H1 (cell line): ENCODE data around the gene CUX1. TPM values are rescaled to one million over a fixed set of nuclear protein-coding genes. Genes with fewer than 3 reads are reported as not detected.

Experiments
- CTCF ChIA-PET: fragments of 300-600 bp; sonication (Branson Sonifier 250); formaldehyde crosslinking; loops from one replicate; lab custom pipeline; 2021; ENCODE audit not compliant: partially characterized antibody; lab: Charles Lee
- POLR2A ChIA-PET: fragments of 300-600 bp; sonication (Branson Sonifier 250); formaldehyde crosslinking; loops from one replicate; lab custom pipeline; 2021; ENCODE audit warnings: inconsistent platforms; ENCODE audit not compliant: partially characterized antibody; lab: Charles Lee
- DNase-seq, 2 experiments: peaks; one replicate each; pipeline versions ENCODE4 v3.0.0 to v3.0.0-alpha.2; 2010 to 2022; ENCODE audit warnings: low spot score in 2 of 2, low read depth in 1 of 2, mixed read lengths in 1 of 2
- FAIRE-seq: peaks from 2 replicates; lab custom pipeline; 2011; peaks lifted over from hg19 to GRCh38; lab: Jason Lieb, UNC
- H2AFZ ChIP-seq: 2 replicates; pipeline ENCODE4 v1.8.1; 2012; ENCODE audit warnings: low read length, inconsistent platforms
- H2AK5ac ChIP-seq: 2 replicates; pipeline ENCODE4 v1.6.1; 2013; ENCODE audit warnings: low read depth, low read length
- H2BK120ac ChIP-seq: replicated peaks from 2 replicates; pipeline ENCODE3; 2013; ENCODE audit warnings: low read depth, low read length, inconsistent platforms
- H2BK12ac ChIP-seq: 2 replicates; pipeline ENCODE4 v1.6.1; 2013; ENCODE audit warnings: low read depth, low read length
- H2BK15ac ChIP-seq: 2 replicates; pipeline ENCODE4 v1.6.1; 2013; ENCODE audit warnings: low read length
- H2BK20ac ChIP-seq: 2 replicates; pipeline ENCODE4 v1.6.1; 2013; ENCODE audit warnings: low read length
- H2BK5ac ChIP-seq: 2 replicates; pipeline ENCODE4 v1.6.1; 2013; ENCODE audit warnings: low read depth, low read length
- H3K14ac ChIP-seq: 2 replicates; pipeline ENCODE4 v1.6.1; 2013; ENCODE audit warnings: inconsistent platforms; ENCODE audit not compliant: insufficient read length
- H3K18ac ChIP-seq: 2 replicates; pipeline ENCODE4 v1.6.1; 2013; ENCODE audit warnings: low read length; ENCODE audit errors: extremely low read depth
- H3K23ac ChIP-seq: 2 replicates; pipeline ENCODE4 v1.6.1; 2013; ENCODE audit warnings: inconsistent platforms; ENCODE audit not compliant: insufficient read length
- H3K23me2 ChIP-seq: 2 replicates; pipeline ENCODE4 v1.6.1; 2013; ENCODE audit warnings: low read depth, low read length
- H3K27ac ChIP-seq: 2 replicates; pipeline ENCODE4 v1.6.1; 2011; ENCODE audit warnings: low read depth, low read length, inconsistent platforms
- H3K27me3 ChIP-seq, 4 experiments: replicated peaks in 1 of 4; 1 replicate in 1 of 4; 2 replicates in 3 of 4; pipeline versions ENCODE4 v1.6.1 to v1.8.1; 2011 to 2013; ENCODE audit warnings: low read length in 3 of 4, mild to moderate bottlenecking in 3 of 4, inconsistent platforms in 2 of 4, mixed read lengths in 2 of 4, moderate library complexity in 1 of 4; ENCODE audit not compliant: control insufficient read depth in 3 of 4, insufficient read depth in 3 of 4; ENCODE audit errors: extremely low read depth in 1 of 4
- H3K36me3 ChIP-seq, 4 experiments: 2 replicates each; pipeline versions ENCODE4 v1.6.1 to v1.8.1; 2011 to 2013; ENCODE audit warnings: mild to moderate bottlenecking in 4 of 4, low read length in 3 of 4, moderate library complexity in 2 of 4, control low read depth in 1 of 4, inconsistent platforms in 1 of 4; ENCODE audit not compliant: insufficient read depth in 4 of 4, control insufficient read depth in 2 of 4
- H3K4ac ChIP-seq: replicated peaks from 2 replicates; pipeline ENCODE3; 2013; ENCODE audit warnings: low read length, low read depth, mixed read lengths, inconsistent platforms; ENCODE audit not compliant: insufficient read length
- H3K4me1 ChIP-seq, 4 experiments: replicated peaks in 1 of 4; 1 replicate in 1 of 4; 2 replicates in 3 of 4; pipeline versions ENCODE4 v1.6.1 to v1.8.1; 2011 to 2013; ENCODE audit warnings: low read length in 3 of 4, inconsistent platforms in 2 of 4, mixed read lengths in 1 of 4; ENCODE audit not compliant: insufficient read depth in 4 of 4, control insufficient read depth in 3 of 4
- H3K4me2 ChIP-seq, 2 experiments: 2 replicates each; pipeline versions ENCODE4 v1.6.1 to v1.8.1; 2011 to 2013; ENCODE audit warnings: low read depth in 2 of 2, low read length in 2 of 2, control low read depth in 1 of 2, inconsistent platforms in 1 of 2, mild to moderate bottlenecking in 1 of 2; ENCODE audit not compliant: insufficient read depth in 1 of 2
- H3K4me3 ChIP-seq, 4 experiments: fragments of 200-600, 300-600 bp in 1 of 4; sonication (generic), shearing (Covaris generic), sonication (Bioruptor Twin) in 1 of 4; 2 replicates each; pipeline versions ENCODE4 v1.5.1 to v1.8.1; 2011 to 2016; ENCODE audit warnings: low read length in 4 of 4, low read depth in 3 of 4, control low read depth in 2 of 4, inconsistent platforms in 2 of 4, mild to moderate bottlenecking in 2 of 4, mixed read lengths in 1 of 4, moderate library complexity in 1 of 4; ENCODE audit not compliant: insufficient read depth in 2 of 4; ENCODE audit errors: extremely low read depth in 1 of 4
- H3K56ac ChIP-seq: replicated peaks from 2 replicates; pipeline ENCODE3; 2013; ENCODE audit warnings: low read depth, mild to moderate bottlenecking, mixed read lengths, low read length, inconsistent platforms; ENCODE audit not compliant: insufficient read length
- H3K79me1 ChIP-seq: 2 replicates; pipeline ENCODE4 v1.6.1; 2013; ENCODE audit warnings: low read depth, low read length, control low read depth
- H3K79me2 ChIP-seq, 2 experiments: 2 replicates each; pipeline versions ENCODE4 v1.6.1 to v1.8.1; 2012 to 2013; ENCODE audit warnings: low read length in 2 of 2, mild to moderate bottlenecking in 2 of 2, inconsistent platforms in 1 of 2; ENCODE audit not compliant: insufficient read depth in 2 of 2, control insufficient read depth in 1 of 2
- H3K9ac ChIP-seq, 4 experiments: replicated peaks in 1 of 4; 1 replicate in 1 of 4; 2 replicates in 3 of 4; pipeline versions ENCODE4 v1.6.1 to v1.8.1; 2011 to 2013; ENCODE audit warnings: low read depth in 3 of 4, low read length in 3 of 4, control low read depth in 2 of 4, mild to moderate bottlenecking in 2 of 4, moderate library complexity in 2 of 4, inconsistent platforms in 1 of 4; ENCODE audit errors: extremely low read depth in 1 of 4
- H3K9me3 ChIP-seq, 2 experiments: 2 replicates each; pipeline versions ENCODE4 v1.6.1 to v1.8.1; 2012 to 2013; ENCODE audit warnings: mild to moderate bottlenecking in 2 of 2, moderate library complexity in 2 of 2, control low read depth in 1 of 2, inconsistent platforms in 1 of 2, low read depth in 1 of 2, low read length in 1 of 2, mixed read lengths in 1 of 2; ENCODE audit not compliant: insufficient read depth in 2 of 2
- H4K20me1 ChIP-seq, 2 experiments: replicated peaks in 1 of 2; 2 replicates each; pipeline versions ENCODE3 to v1.8.1; 2011 to 2013; ENCODE audit warnings: inconsistent platforms in 2 of 2, low read length in 2 of 2, mild to moderate bottlenecking in 1 of 2; ENCODE audit not compliant: insufficient read depth in 2 of 2, control insufficient read depth in 1 of 2
- H4K5ac ChIP-seq: 2 replicates; pipeline ENCODE4 v1.6.1; 2013; ENCODE audit warnings: low read length, low read depth, mixed read lengths, inconsistent platforms; ENCODE audit not compliant: insufficient read length
- H4K8ac ChIP-seq: 2 replicates; pipeline ENCODE4 v1.8.0; 2013; ENCODE audit warnings: mild to moderate bottlenecking, moderate library complexity, low read length, inconsistent platforms; ENCODE audit not compliant: insufficient read depth; ENCODE audit errors: extremely low read depth
- H4K91ac ChIP-seq: replicated peaks from 2 replicates; pipeline ENCODE3; 2013; ENCODE audit warnings: low read length, mixed read lengths, inconsistent platforms; ENCODE audit not compliant: insufficient read length
- BCL11A ChIP-seq, 2 experiments: IDR thresholded peaks; one replicate each; pipeline ENCODE4 v1.6.1; 2011; ENCODE audit warnings: low read depth in 2 of 2, low read length in 2 of 2, mild to moderate bottlenecking in 2 of 2
- EGR1 ChIP-seq: IDR thresholded peaks from 2 replicates; pipeline ENCODE4 v1.6.1; 2011; ENCODE audit warnings: low read depth, low read length, borderline replicate concordance
- KDM5A ChIP-seq: fragments of 200-600 bp; IDR thresholded peaks from 2 replicates; pipeline ENCODE4 v1.7.1; 2012; ENCODE audit warnings: mild to moderate bottlenecking, low read length, inconsistent platforms, mixed read lengths
- TAF1 ChIP-seq: IDR thresholded peaks from 2 replicates; pipeline ENCODE4 v1.6.1; 2011; ENCODE audit warnings: mild to moderate bottlenecking, low read depth, low read length
- TCF12 ChIP-seq: IDR thresholded peaks from 2 replicates; pipeline ENCODE4 v1.6.1; 2011; ENCODE audit warnings: low read depth, mild to moderate bottlenecking, low read length
- WGBS, 2 experiments: shearing (Covaris generic) in 1 of 2; methylation state at CpG; one replicate each; pipeline versions ENCODE4 v1.1.6 to v1.1.7; 2013 to 2015; ENCODE audit warnings: low lambda C conversion rate in 2 of 2, mixed read lengths in 2 of 2, inconsistent platforms in 1 of 2, low coverage in 1 of 2, missing lambda C conversion rate in 1 of 2; ENCODE audit not compliant: insufficient replicate concordance in 2 of 2, insufficient coverage in 1 of 2, insufficient read length in 1 of 2; ENCODE audit errors: extremely low coverage in 1 of 2, missing lambda C conversion rate in 1 of 2; 5-methylcytosine and 5-hydroxymethylcytosine counted together
- polyA plus RNA-seq, 7 experiments: library from polyadenylated mRNA; depleted of rRNA in 3 of 7; stranded (reverse) in 5 of 7; unstranded in 2 of 7; fragments of >200 nt in 5 of 7; fragments of 200-250 nt in 2 of 7; gene quantifications; 1 replicate in 5 of 7; 2 replicates in 1 of 7; 4 replicates in 1 of 7; pipeline versions ENCODE4 v1.2.1 to v1.2.3, GENCODE V29; 2011 to 2013; ENCODE audit warnings: missing spikeins in 2 of 7, mixed read lengths in 2 of 7
- total RNA-seq: library from RNA; stranded (reverse); fragmentation: NEBNext Ultra II Directional; extraction: Animal tissue kit (Norgen Biotek cat#: 25700); gene quantifications from 2 replicates; pipeline ENCODE4 v1.2.1, GENCODE V29; 2021
- TF ChIP-seq, protein P1 (sequence below): IDR thresholded peaks from 2 replicates; pipeline ENCODE4 v1.6.1; 2012; ENCODE audit warnings: inconsistent platforms

CUX1 gene
- total and polyA plus RNA-seq, 2 of the 8 experiments (the other 6 are each of a cell fraction or from before 2014, with no cell fraction given), result 21.6 to 65.9 TPM

DNA sequence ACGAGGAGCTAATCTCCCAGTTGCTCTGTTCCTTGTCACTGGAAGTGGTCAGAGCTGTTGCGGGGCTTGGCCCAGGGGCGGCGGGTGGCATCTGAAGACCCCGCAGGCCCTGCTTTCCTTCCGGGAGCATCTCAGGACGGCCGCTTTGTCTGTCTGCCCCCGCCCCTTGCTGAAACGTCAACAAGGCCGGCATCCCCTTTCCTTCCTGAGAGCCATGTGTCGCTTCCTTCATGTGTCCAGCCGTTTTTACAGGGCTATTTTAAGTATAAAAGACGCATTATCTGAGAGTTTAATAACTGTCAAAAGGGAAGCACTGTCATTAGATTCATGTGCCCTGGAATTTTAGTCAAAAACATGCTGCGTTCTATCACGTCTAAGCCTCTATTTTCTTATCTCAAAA lies 110.4 kb downstream of the CUX1 start:
- no peaks in the 10 kb centered on the region for H3K27me3 ChIP-seq
- no peak overlapping the region for H3K9ac ChIP-seq
- no peak overlapping the region for H3K27ac ChIP-seq
- H3K36me3 ChIP-seq, result no peaks in the 10 kb centered on the region
- no peak overlapping the region for H3K4me3 ChIP-seq
- 88% methylated on average over 11 of the region's 16 CpGs; no CpG with 5 or more reads in 1 of the 2 experiments for WGBS, 2 experiments
- H2AFZ ChIP-seq, result no peak overlapping the region
- POLR2A ChIA-PET, result interaction anchor here (0.9 to 1.3 kb wide), 2 partner anchors 8 to 22 kb away, joined by 3 to 4 read pairs; no protein-coding TSS in a partner anchor
- H3K9me3 ChIP-seq, result peaks cover 0 to 4% of the 10 kb centered on the region in 2 experiments; a peak in 1 of 4 replicates
- no peaks in the 10 kb centered on the region for H3K23me2 ChIP-seq
- no peak overlapping the region for H3K56ac ChIP-seq
- H4K8ac ChIP-seq, result no peak overlapping the region
- no peak for FAIRE-seq
- no peak for DNase-seq
- no peak overlapping the region for H2AK5ac ChIP-seq
- H4K91ac ChIP-seq, result no peak overlapping the region
- no peak overlapping the region for H3K4ac ChIP-seq
- peaks cover 11% of the 10 kb centered on the region for H3K79me1 ChIP-seq
- no peak overlapping the region for H2BK5ac ChIP-seq
- H2BK15ac ChIP-seq, result no peak overlapping the region
- no peak overlapping the region for H3K18ac ChIP-seq
- peaks cover 0 to 10% (median 5%) of the 10 kb centered on the region in 4 experiments; a peak in 5 of 7 replicates for H3K4me1 ChIP-seq
- CTCF ChIA-PET, result interaction anchor here (0.9 kb wide), 1 partner anchor 26 kb away, joined by 3 read pairs; no protein-coding TSS in a partner anchor
- no peak overlapping the region for H3K14ac ChIP-seq
- H3K4me2 ChIP-seq, result no peak overlapping the region
- H4K5ac ChIP-seq, result no peak overlapping the region
- no peak overlapping the region for H2BK12ac ChIP-seq
- peaks cover 4 to 7% of the 10 kb centered on the region in 2 experiments for H4K20me1 ChIP-seq
- no peak overlapping the region for H3K23ac ChIP-seq
- H3K79me2 ChIP-seq, result peaks cover 0 to 89% of the 10 kb centered on the region in 2 experiments; a peak in 2 of 4 replicates
- H2BK20ac ChIP-seq, result no peak overlapping the region
- no peak overlapping the region for H2BK120ac ChIP-seq
- no peak for TF ChIP-seq TAF1
- TF ChIP-seq TCF12, result no peak
- no peak for TF ChIP-seq EGR1
- no peak for TF ChIP-seq BCL11A (IDR thresholded peaks at IDR 0.05; ENCODE audit: low read depth in 2 of 2, low read length in 2 of 2)
- no peak for TF ChIP-seq KDM5A
- TF ChIP-seq, protein P1, sequence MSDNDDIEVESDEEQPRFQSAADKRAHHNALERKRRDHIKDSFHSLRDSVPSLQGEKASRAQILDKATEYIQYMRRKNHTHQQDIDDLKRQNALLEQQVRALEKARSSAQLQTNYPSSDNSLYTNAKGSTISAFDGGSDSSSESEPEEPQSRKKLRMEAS, result no peak
